Measurements from ENCODE around the gene CTSS.

Gene CTSS

GRCh38 chr1:150751443-150751842 is 14.1 kb downstream of the CTSS start:
- DNase-seq (ENCODE audit: low read depth), result no peak
- TF ChIP-seq CTCF (IDR thresholded peaks at IDR 0.05; ENCODE audit: low read depth, low read length) (no peak), MYC (IDR thresholded peaks at IDR 0.05; ENCODE audit: low read depth, low read length) (no peak), POLR2A (IDR thresholded peaks at IDR 0.05; ENCODE audit: extremely low read depth, insufficient read length) (no peak)
- TF ChIP-seq, protein P1, sequence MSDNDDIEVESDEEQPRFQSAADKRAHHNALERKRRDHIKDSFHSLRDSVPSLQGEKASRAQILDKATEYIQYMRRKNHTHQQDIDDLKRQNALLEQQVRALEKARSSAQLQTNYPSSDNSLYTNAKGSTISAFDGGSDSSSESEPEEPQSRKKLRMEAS (IDR thresholded peaks at IDR 0.05; ENCODE audit: low read depth, low read length), result no peak
- no peak overlapping the region for H3K4me3 ChIP-seq (ENCODE audit: low read depth, low read length)

DNA sequence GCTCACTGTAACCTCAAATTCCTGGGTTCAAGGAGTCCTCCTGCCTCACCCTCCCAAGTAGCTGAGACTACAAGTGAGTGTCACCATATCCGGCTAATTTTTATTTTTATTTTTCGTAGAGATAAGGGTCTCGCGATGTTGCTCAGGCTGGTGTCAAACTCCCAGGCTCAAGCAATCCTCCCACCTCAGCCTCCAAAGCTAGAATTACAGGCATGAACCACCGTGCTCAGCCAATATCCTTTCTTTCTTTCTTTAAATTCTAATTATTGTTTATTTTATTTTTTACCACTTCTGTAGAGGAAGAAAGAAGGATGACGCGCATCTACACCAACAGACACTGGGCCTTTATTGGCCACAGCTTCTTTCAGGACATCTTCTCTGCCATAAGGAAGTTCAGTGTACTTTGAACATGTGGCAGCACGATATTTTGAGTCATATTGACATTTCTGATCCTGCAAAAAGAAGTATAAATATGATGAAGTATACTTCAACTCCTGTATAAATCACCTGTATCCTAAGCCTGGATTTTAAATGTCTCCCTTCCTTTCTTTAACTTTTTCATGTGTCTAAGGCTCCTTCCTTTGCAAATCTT is 15.8 kb downstream of the CTSS start:
- no peak for TF ChIP-seq POLR2A (IDR thresholded peaks at IDR 0.05; ENCODE audit: extremely low read depth, insufficient read length)
- no peak for TF ChIP-seq CTCF (IDR thresholded peaks at IDR 0.05; ENCODE audit: low read depth, low read length)
- TF ChIP-seq, protein P1 (IDR thresholded peaks at IDR 0.05; ENCODE audit: low read depth, low read length), result no peak
- no peak for TF ChIP-seq MYC (IDR thresholded peaks at IDR 0.05; ENCODE audit: low read depth, low read length)
- no peak overlapping the region for H3K4me3 ChIP-seq (ENCODE audit: low read depth, low read length)
- DNase-seq (ENCODE audit: low read depth), result no peak

DNA sequence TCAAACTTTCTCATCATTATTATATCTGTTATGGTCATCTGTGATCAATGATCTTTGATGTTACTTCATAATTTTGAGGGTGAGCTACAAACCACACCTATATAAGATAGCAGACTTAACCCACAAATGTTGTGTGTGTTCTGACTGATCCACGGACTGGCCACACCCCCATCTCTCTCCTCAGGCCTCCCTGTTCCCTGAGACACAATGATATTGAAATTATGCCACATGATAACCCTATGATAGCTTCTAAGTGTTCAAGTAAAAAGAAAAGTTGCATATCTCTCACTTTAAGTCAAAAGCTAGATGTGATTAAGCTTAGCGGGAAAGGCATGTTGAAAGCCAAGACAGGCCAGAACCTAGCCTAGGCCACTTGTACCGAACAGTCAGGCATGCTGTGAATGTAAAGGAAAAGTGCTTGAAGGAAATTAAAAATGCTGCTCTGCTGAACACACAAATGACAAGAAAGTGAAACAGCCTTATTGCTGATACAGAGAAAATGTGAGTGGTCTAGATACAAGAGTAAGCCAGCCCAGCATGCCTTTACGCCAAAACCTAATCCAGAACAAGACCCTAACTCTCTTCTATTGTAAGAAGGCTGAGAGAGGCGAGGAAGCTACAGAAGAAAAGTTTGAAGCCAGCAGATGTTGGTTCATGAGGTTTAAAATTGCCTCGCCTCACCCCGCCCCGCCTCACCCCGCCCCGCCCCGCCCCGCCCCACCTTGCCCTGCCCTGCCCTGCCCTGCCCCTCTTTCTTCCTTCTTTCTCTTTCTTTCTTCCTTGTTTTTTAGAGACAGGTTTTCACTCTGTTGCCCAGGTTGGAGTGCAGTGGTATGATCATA is 16.5 kb downstream of the CTSS start:
- TF ChIP-seq MYC (IDR thresholded peaks at IDR 0.05; ENCODE audit: low read depth, low read length), result no peak
- DNase-seq (ENCODE audit: low read depth), result no peak
- no peak overlapping the region for H3K4me3 ChIP-seq (ENCODE audit: low read depth, low read length)

DNA sequence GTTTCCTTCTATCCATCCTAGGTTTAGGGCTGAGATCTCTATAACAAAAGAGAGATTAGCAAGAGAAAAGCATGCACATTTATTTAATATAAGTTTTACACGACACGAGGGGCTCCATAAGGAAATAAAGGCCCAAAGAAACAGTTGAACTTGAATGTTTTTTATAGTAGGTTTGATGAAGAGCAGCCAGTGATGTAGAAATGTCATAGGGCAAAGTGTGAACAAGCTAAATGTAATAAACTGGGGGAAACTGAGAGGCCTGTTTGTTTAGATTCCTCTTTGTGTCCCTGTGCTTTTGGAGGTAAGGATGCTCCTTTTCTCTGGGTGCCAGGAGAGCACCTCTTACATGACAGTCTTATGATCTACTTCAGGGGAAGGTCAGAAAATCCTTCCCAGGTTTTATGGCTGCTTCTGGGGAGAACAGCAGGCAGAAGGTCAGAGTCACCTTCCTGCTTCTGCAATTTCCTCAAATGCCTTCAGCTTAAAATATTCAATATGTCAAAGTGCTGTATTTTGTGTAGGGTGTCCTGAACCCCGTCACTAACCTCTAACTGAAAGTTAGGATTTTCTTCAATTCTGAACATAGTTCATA is 35.4 kb downstream of the CTSS start:
- no peak for TF ChIP-seq MYC (IDR thresholded peaks at IDR 0.05; ENCODE audit: low read depth, low read length)
- no peak for TF ChIP-seq POLR2A (IDR thresholded peaks at IDR 0.05; ENCODE audit: extremely low read depth, insufficient read length)
- TF ChIP-seq CTCF (IDR thresholded peaks at IDR 0.05; ENCODE audit: low read depth, low read length), result no peak
- TF ChIP-seq, protein P1 (IDR thresholded peaks at IDR 0.05; ENCODE audit: low read depth, low read length), result no peak

GRCh38 chr1:150724336-150724735 is 41.2 kb downstream of the CTSS start:
- H3K4me3 ChIP-seq (ENCODE audit: low read depth, low read length), result no peak overlapping the region
- TF ChIP-seq MYC (IDR thresholded peaks at IDR 0.05; ENCODE audit: low read depth, low read length) (no peak), CTCF (IDR thresholded peaks at IDR 0.05; ENCODE audit: low read depth, low read length) (no peak), POLR2A (IDR thresholded peaks at IDR 0.05; ENCODE audit: extremely low read depth, insufficient read length) (no peak)
- TF ChIP-seq, protein P1 (IDR thresholded peaks at IDR 0.05; ENCODE audit: low read depth, low read length), result no peak
- no peak for DNase-seq (ENCODE audit: low read depth)

More for the DNA sequence above, 35.4 kb downstream of the CTSS start:
- H3K4me3 ChIP-seq (ENCODE audit: low read depth, low read length), result no peak overlapping the region
- DNase-seq (ENCODE audit: low read depth), result peak; percentile 30

DNA sequence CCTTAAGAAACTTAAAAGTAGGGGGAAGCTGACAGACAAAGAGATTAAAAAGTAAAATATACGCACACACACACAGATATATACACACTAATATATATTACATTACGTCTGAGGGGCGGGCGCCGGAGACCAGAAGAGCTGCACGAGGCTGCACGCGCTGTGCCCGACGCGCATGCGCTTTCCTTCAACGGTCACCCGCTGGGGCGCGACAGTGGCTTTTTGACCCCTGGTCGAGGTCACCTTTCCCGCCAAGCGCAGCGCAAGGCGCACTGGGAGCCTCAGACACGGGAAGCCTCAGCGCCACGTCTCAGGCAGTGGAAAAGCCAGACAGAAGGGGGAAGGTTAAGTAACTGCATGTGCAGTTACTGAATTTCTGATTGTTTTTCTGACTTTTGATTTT is 44.9 kb downstream of the CTSS start, which contains the start of gene HORMAD1:
Gene HORMAD1 (minus strand): TSS at position 193 of the 400 bp plus-strand sequence. CDS start 1,390 bp downstream, outside the sequence.
- TF ChIP-seq POLR2A (IDR thresholded peaks at IDR 0.05; ENCODE audit: extremely low read depth, insufficient read length) (no peak), CTCF (IDR thresholded peaks at IDR 0.05; ENCODE audit: low read depth, low read length) (no peak), MYC (IDR thresholded peaks at IDR 0.05; ENCODE audit: low read depth, low read length) (no peak)
- TF ChIP-seq, protein P1 (IDR thresholded peaks at IDR 0.05; ENCODE audit: low read depth, low read length), result no peak
- no peak for DNase-seq (ENCODE audit: low read depth)
- no peak within 1 kb of the TSS for H3K4me3 ChIP-seq (ENCODE audit: low read depth, low read length)

All from NB4 (cell line).